RPMI7951 (cell line): ENCODE measurements around the gene MPI. TPM values are rescaled to one million over a fixed set of nuclear protein-coding genes. Genes with fewer than 3 reads are reported as not detected.
"Not testable (repeated sequence)": the region's sequence is repeated elsewhere in the genome, so short reads cannot be mapped to it uniquely, and the experiment has no call there.

Source experiments
- DNase-seq: peaks from one replicate; pipeline ENCODE4 v3.0.0-alpha.2; 2012; ENCODE audit warnings: low read depth
- total RNA-seq: library from RNA; depleted of rRNA; stranded (reverse); fragments of >200 nt; shearing (Covaris generic); gene quantifications from 2 replicates; pipeline ENCODE4 v1.2.3, GENCODE V29; 2014; rRNA removed

The MPI gene
- total RNA-seq, 1 experiment from 2014 or later = 142 TPM

DNA sequence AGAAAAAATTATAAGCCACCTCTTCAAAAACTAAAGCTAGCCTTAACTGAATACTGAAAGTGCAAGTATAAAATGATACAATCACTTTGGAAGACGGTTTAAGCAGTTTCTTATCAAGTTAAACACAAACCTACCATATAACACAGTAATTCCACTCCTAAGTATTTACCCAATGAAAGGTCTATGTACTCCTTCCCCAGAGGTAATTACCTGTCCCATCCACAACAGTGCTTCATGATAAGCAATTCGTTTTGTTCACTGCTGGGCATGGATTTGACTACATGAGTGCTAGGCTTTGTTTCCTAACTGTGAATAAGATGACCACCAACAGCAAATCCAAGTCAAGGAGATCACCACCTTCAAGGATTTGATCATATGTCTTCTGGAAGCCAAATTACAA is 43.7 kb downstream of the MPI start:
- no peak for DNase-seq

DNA sequence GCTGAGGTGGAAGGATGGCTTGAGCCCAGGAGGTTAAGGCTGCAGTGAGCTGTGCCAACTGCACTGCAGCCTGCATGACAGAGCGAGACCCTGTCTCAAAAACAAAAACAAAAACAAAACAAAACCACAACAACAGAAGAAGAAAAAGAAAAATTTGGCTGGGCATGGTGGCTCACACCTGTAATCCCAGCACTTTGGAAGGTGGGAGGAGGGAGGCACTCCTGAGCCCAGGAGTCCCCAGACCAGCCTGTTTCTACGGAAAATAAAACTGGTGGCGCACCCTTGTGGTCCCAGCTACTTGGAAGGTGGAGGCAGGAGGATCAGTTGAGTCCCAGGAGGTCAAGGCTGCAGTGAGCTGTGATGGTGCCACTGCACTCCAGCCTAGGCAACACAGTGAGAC is 45.4 kb downstream of the MPI start:
- not testable (repeated sequence) for DNase-seq

DNA sequence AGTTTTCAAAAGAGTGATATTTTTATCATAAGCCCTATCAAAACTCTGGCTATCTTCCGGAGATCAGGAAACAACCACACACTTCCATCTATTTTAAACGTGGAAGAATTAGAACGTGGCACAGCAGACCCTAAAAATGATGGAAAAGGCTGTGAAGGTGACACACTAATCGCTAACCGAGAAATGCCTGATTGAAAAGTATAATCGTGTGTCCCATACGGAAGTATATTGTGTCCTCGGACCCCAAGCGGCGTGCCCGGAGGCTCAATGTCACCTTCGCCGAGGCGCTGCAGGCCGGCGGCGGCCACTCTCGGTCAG is 47.4 kb downstream of the MPI start:
- no peak for DNase-seq

DNA sequence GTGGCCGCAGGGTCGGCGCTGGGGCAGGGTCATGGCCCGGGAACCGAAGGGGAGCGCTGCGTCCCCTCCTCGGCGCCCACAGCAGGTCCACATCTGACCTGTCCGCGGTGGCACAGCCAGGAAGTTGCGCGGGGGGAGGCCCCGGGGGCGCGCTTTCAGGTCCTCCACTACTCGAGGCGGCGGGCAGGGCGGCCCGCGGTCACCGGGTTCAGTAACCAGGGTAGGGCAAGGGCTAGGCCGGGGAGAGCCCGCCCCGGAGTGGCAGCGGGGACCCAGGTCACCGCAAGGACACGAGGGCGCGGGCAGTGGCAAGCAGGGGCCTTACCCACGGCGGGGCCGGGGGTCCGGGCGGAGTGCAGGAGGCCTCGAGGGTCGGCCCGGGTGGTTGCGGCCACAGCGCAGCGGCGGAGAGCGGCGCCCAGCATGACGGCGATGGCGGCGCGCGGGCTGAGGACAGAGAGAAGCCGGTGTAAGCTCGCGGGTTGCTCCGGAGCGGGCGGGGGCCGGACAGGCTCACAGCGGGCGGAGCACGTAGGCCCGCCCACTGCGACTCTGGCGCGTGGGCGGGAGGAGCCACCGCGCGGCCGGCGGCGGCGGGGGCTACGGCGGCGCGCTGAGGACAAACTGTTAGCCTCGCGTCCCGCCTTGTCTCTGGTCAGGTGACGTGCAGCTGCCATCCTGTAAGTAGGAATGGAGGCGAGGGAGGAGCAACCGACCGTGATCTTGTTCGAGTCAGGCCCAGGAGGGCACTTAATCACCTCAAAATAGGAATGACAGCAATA is 47.9 kb downstream of the MPI start, which contains the start of gene COX5A:
COX5A (minus strand) TSS at position 484 of the 782 bp plus-strand sequence; CDS start at position 425, 59 bp downstream.
- DNase-seq = peak; percentile 97

DNA sequence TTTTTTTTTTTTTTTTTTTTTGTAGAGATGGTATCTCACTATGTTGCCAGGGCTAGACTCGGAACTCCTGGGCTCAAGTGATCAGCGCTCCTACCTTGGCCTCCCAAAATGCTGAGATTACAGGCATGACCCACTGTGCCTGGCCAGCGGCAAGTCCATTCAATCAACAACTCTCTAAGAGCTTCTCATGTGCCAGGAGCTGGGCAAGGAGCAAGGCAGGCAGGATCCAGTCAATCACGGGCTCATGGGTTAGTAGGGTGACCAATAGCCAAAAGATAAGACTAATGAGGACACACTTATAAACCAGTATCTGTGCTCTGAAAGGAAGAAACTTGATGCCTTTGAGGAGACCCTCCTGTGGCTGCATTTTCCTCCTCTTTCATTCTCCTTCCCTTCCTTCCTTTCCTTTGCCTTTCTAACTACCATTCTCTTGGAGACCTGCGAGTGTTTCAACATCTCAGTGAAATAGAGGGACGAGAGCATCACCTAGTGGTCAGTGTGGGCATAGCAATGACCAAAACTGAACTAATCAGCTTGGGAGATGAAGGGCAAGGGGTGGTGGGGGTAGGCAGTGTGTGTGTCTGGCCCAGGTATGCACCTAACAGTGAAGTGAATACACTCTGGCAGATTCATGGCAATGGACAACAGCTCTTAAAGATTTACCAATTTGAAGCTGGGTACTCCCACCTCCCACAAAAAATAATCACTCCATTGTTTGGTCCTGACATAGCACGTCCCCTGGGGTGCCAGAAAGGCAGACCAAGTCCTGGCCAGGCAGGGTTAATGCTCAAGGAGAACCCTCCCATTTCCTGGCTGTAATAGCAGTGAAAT is 60.5 kb downstream of the MPI start:
- peak; percentile 67 for DNase-seq

DNA sequence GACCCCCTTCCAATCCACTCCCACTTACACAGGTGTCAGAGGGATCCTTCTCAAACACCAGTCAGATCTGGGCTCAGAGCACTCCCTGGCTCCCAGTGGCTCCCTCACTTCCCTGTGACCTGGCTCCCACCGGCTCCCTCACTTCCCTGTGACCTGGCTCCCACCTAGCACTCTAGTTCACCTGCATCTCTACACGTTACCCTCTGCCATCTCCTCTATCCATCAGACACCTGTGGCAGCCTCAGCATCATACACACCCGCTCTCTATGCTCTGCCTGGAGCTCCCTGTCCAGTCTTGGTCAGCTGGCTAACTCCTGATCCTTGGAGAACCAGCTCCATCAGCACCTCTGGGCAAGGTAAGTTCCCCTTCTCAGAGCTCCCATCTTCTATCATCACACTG is 61.2 kb downstream of the MPI start:
- no peak for DNase-seq

Other genes starting within 250 kb of the MPI start
- 7.4 and 10.6 TPM in 2 replicates for gene EDC3, start 194.0 kb upstream of the MPI start, total RNA-seq
- 1.3 and 1.4 TPM in 2 replicates for gene CYP1A1, start 164.5 kb upstream of the MPI start, total RNA-seq
- not detected in 2 replicates for gene CYP1A2, start 141.2 kb upstream of the MPI start, total RNA-seq
- 21.4 and 24.6 TPM in 2 replicates for gene CSK, start 108.0 kb upstream of the MPI start, total RNA-seq
- gene LMAN1L, start 77.2 kb upstream of the MPI start, total RNA-seq = not detected in 2 replicates
- not detected in 2 replicates for gene CPLX3, start 63.4 kb upstream of the MPI start, total RNA-seq
- gene ULK3, start 46.9 kb upstream of the MPI start, total RNA-seq = 14.3 and 15.1 TPM in 2 replicates
- 27.8 and 31.4 TPM in 2 replicates for gene SCAMP2, start 16.7 kb upstream of the MPI start, total RNA-seq
- 38.9 and 41.2 TPM in 2 replicates for gene FAM219B, start 16.8 kb downstream of the MPI start, total RNA-seq
- 133 and 184 TPM in 2 replicates for gene COX5A, start 48.0 kb downstream of the MPI start, total RNA-seq
- gene RPP25, start 66.7 kb downstream of the MPI start, total RNA-seq = 9.7 and 14.9 TPM in 2 replicates
- gene SCAMP5, start 105.5 kb downstream of the MPI start, total RNA-seq = 4.0 and 4.4 TPM in 2 replicates
- gene PPCDC, start 133.5 kb downstream of the MPI start, total RNA-seq = 17.9 and 32.4 TPM in 2 replicates